Neural crest cell (in vitro differentiated cells): ENCODE data around the gene IGLL5. TPM values are rescaled to one million over a fixed set of nuclear protein-coding genes. Genes with fewer than 3 reads are reported as not detected.

ENCODE experiments used
- DNase-seq: peaks from one replicate; pipeline ENCODE4 v3.0.0; 2021; ENCODE audit warnings: low read depth, mixed read lengths, low spot score
- H3K27ac Mint-ChIP-seq: one replicate; pipeline ENCODE4 v1.8.0; 2021; ENCODE audit warnings: mild to moderate bottlenecking, mixed read lengths; ENCODE audit not compliant: unreplicated experiment
- H3K27me3 Mint-ChIP-seq: 2 replicates; pipeline ENCODE4 v1.8.0; 2021; ENCODE audit warnings: low read depth, mild to moderate bottlenecking, mixed read lengths
- H3K36me3 Mint-ChIP-seq: 2 replicates; pipeline ENCODE4 v1.8.0; 2021; ENCODE audit warnings: low read depth, mild to moderate bottlenecking, mixed read lengths
- H3K4me1 Mint-ChIP-seq: 2 replicates; pipeline ENCODE4 v1.8.0; 2021; ENCODE audit warnings: mixed read lengths
- H3K4me3 Mint-ChIP-seq: one replicate; pipeline ENCODE4 v1.8.0; 2021; ENCODE audit warnings: mild to moderate bottlenecking, mixed read lengths
- H3K9me3 Mint-ChIP-seq: 2 replicates; pipeline ENCODE4 v1.8.0; 2021; ENCODE audit warnings: mixed read lengths
- total RNA-seq: library from RNA; stranded (reverse); gene quantifications from 2 replicates; pipeline ENCODE4 v1.2.1, GENCODE V29; 2021
- TF ChIP-seq, protein P1 (sequence below): fragments of 200-600 bp; sonication (generic); conservative IDR thresholded peaks from 2 replicates; pipeline ENCODE4 v1.5.0; 2021; ENCODE audit warnings: antibody characterized with exemption, mild to moderate bottlenecking

Gene IGLL5
- total RNA-seq, 1 donor from 2014 or later = not detected

DNA sequence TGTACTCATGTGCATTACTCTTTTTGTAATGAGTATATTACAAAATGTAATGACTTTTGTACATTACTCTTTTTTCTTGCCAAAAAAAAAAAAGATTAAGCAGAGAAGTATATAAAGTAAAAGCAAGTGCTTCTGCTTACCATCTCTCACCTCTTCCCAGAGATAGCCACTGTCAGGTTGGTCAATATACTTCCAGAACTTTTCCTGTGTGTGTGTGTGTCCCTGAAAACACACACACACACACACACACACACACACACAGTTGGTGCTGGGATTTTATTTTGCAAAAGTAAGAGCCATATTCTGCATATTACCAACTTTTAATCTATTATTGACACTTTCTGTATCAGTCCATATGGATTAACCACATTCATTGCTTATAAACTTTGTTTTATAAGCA, 2.5 kb downstream of the IGLL5 start:
- H3K4me1 Mint-ChIP-seq = no peaks in the 10 kb centered on the region
- H3K27me3 Mint-ChIP-seq = peaks cover 89% of the 10 kb centered on the region
- no peak for DNase-seq
- H3K36me3 Mint-ChIP-seq = no peaks in the 10 kb centered on the region
- no peak overlapping the region for H3K27ac Mint-ChIP-seq
- TF ChIP-seq, protein P1, sequence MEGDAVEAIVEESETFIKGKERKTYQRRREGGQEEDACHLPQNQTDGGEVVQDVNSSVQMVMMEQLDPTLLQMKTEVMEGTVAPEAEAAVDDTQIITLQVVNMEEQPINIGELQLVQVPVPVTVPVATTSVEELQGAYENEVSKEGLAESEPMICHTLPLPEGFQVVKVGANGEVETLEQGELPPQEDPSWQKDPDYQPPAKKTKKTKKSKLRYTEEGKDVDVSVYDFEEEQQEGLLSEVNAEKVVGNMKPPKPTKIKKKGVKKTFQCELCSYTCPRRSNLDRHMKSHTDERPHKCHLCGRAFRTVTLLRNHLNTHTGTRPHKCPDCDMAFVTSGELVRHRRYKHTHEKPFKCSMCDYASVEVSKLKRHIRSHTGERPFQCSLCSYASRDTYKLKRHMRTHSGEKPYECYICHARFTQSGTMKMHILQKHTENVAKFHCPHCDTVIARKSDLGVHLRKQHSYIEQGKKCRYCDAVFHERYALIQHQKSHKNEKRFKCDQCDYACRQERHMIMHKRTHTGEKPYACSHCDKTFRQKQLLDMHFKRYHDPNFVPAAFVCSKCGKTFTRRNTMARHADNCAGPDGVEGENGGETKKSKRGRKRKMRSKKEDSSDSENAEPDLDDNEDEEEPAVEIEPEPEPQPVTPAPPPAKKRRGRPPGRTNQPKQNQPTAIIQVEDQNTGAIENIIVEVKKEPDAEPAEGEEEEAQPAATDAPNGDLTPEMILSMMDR = no peak
- no peaks in the 10 kb centered on the region for H3K9me3 Mint-ChIP-seq
- H3K4me3 Mint-ChIP-seq = no peak overlapping the region

DNA sequence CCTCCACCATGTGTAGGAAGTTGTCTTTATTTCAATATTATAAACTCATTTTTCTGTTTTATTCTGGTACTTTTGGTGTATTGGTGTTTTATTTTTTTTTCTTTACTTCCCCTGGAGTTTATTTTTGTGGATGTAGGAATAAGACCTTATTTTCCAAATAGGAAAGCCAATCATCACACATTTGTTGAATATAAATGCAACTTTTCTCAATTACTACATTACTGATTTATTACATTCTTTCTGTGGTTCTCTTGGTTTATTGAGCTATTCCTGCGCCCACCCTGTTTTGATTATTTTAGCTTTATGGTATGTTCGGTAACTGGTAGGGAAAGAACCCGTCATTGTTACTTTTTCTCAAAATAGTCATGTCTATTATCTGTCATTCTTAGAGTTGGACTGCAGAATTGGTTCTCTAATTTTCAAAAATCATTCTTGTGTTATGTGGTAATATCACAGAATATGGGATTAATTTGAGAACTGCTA, 3.6 kb downstream of the IGLL5 start:
- peaks cover 89% of the 10 kb centered on the region for H3K27me3 Mint-ChIP-seq
- TF ChIP-seq, protein P1 = no peak
- H3K27ac Mint-ChIP-seq = no peak overlapping the region
- no peaks in the 10 kb centered on the region for H3K9me3 Mint-ChIP-seq
- H3K4me3 Mint-ChIP-seq = no peak overlapping the region
- DNase-seq = no peak
- no peaks in the 10 kb centered on the region for H3K4me1 Mint-ChIP-seq
- H3K36me3 Mint-ChIP-seq = no peaks in the 10 kb centered on the region

DNA sequence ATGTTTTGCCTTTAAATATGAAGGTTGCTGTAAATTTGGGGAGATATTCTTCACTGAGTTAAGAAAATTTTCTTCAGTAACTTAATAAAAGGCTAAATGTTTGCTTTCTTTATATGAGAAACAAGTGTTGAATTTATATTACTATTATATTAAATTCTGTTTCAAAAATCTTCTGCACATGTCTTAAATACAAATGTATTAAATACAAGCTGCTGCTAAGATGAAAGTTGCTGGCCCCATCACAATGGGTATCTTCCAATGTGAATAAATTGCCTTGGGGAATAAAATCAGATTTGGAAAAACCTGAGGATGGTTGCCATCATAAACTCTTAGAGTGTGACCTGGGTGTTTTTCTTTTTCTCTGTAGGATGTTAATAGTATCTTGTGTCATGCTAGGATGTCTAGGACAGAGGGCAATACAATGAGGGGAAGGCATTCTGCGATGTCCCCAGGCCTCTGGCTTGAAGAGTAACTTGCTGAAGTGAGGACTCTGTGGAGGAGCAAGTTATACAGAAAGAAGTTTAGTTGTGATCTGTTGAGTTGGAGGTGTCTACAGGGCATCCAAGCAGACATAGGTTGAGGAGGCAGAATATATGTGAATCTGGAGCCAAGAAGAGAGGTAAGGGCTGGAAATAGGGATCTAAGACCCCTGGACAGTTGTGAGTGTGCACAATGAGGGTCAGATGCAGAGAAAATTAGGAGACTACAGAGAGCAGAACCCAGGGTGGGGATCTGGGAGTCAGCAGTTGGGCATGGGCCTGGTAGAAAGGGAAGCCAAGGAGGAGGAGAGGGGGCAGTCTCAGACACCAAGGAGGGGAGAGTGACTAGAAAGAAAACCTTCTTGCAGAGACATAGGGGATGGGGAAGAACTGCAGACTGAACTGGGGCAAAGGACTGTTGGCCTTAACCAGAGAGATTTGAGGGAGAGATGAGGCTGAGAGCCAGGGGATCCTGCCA, 4.8 kb downstream of the IGLL5 start:
- Mint-ChIP-seq H3K27me3 (peaks cover 89% of the 10 kb centered on the region), H3K9me3 (no peaks in the 10 kb centered on the region), H3K36me3 (no peaks in the 10 kb centered on the region), H3K4me1 (no peaks in the 10 kb centered on the region), H3K27ac (no peak overlapping the region), H3K4me3 (no peak overlapping the region)
- no peak for DNase-seq
- TF ChIP-seq, protein P1 = no peak

DNA sequence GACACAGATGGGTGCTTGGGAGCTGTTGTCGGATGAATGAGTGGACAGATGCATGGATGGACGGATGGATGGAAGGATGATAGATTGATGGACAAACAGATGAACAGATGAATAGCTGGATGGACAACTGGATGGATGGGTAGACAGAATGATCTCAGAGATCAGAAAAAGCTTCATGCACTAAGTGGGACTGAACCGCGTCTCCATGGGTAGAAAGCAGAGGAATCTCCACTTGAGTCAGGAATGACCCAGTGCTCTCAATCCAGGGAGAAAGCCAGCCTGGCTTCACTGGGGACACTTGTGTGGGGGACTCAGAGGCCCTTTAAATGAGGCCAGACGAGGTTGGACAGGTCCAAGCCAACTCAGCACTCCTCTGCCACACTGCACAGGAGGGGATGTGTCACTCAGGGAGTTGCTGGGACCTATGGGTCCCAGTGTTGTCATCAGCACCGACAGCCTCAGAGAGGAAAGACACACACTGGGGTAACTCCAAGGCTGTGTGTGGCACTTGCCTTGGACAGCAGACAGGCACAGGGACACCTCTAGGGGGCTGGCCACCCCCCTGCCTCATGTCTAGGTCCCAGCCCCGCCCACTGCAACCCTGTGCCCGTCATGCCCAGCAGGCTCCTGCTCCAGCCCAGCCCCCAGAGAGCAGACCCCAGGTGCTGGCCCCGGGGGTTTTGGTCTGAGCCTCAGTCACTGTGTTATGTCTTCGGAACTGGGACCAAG, 5.6 kb downstream of the IGLL5 start:
- H3K27ac Mint-ChIP-seq = no peak overlapping the region

More for the DNA sequence above, 5.6 kb downstream of the IGLL5 start:
- H3K9me3 Mint-ChIP-seq = no peaks in the 10 kb centered on the region
- TF ChIP-seq, protein P1 = no peak
- no peaks in the 10 kb centered on the region for H3K4me1 Mint-ChIP-seq
- H3K27me3 Mint-ChIP-seq = peaks cover 94% of the 10 kb centered on the region
- no peak overlapping the region for H3K4me3 Mint-ChIP-seq
- no peaks in the 10 kb centered on the region for H3K36me3 Mint-ChIP-seq
- DNase-seq = no peak
